HG03039 (cell line): Measurements from ENCODE around the gene NDUFB5.
A peak's percentile ranks its signal among the peaks of the same experiment; 100 is the strongest.
"Not testable (repeated sequence)": the region's sequence is repeated elsewhere in the genome, so short reads cannot be mapped to it uniquely, and the experiment has no call there.

Experiments used
- ATAC-seq: cut with Tn5 transposase; IDR thresholded peaks from one replicate; pipeline ENCODE4 v1.9.1; 2021; ENCODE audit warnings: mild to moderate bottlenecking, moderate library complexity; ENCODE audit not compliant: unreplicated experiment

NDUFB5 gene

DNA sequence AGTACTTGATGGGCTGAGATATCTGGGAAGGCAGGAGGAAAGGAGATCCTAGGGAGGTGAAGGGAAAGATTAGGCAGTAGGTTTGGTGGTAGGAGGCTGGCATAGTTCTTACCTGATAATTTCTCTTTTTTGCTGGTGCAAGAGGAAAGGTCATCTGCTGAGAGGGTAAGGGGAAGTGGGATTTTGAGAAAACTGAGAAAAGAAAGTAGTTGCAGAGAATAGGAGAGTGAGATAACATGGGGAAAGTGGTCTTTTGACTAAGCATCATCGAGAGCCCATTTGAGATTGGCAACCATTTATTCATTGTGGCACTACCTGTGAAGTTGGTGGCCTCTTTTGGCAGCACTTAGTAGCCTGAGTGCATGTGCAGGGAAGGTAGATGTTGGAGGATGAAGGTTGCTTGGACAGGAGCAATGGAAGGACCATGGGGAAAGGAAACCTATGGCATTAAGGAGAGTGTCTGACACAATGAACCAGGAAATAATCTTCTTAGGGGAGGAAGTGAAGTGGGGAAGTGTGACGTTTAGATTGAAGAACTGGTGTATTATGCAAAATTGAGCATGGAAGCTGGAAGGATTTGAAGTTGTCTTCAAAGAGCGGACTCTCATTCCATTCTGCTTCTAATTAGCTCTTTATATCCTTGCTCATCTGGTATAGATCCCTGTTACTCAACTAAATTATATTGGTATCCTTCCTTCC lies 26.3 kb downstream of the NDUFB5 start:
- no peak for ATAC-seq

DNA sequence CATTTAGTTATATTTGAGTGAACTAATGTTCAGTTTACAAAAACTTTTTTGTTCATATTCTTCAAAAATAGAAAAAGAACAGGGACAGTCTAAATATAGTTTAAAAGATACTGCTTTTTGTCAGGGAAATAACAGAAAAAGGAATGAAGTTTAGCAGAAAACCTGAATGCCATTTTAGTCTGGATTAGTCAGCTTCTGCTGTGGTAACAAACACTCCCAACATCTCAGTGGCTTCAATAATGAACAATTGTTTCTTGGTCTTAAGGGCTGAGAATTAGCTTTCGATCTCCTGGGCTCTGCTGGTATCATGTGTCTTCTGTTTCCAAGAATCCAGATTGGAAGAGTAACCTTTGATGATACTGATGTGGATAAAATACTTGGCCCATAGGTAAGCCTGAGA lies 35.9 kb downstream of the NDUFB5 start:
- ATAC-seq, result no peak

DNA sequence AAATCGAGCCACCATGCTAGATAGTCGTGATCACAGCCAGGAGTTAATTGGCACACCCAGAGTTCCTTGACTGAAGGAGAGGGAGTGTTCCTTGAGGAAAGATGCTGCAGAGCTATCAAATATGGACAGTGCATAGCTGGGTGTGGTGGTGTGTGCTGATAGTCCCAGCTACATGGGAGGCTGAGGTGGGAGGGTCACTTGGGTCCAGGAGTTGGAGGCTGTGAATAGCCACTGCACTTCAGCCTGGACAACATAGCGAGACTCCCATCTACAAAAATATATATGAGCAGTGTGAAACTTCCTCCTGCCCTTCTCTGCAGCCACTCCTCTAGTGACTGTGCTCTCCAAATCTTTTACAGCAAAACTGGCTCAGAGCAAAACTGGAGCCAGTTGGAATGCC lies 38.3 kb downstream of the NDUFB5 start:
- ATAC-seq, result no peak

DNA sequence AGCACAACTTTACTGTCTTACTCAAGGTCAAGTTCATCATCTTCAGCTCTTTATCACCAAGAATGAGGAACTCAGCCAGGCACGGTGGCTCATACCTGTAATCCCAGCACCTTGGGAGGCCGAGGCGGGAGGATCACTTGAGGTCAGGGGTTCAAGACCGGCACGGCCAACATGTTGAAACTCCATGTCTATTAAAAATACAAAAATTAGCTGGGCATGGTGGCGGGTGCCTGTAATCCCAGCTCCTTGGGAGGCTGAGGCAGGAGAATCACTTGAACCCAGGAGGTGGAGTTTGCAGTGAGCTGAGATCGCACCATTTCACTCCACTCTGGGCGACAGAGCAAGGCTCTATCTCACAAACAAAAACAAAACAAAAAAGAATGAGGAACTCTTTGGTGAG lies 39.2 kb downstream of the NDUFB5 start:
- ATAC-seq, result not testable (repeated sequence)

DNA sequence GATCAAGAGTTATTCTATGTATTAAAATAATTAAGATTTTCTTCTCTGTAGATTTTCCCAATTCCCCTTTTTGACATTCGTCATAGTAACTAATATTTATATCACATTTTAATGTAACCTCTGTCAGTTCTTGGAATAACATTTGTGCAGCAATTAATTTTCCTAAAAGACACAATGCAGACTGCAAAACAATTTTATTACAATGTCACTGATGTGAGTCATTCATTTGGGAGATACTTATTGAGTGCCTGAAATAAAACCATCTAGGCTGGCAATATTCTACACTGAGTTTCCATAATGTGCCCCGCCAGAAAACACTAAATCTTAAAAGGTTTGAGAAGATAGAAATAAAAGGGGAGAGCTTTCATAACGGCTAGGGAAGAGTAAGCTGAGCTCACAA lies 41.6 kb downstream of the NDUFB5 start:
- ATAC-seq, result no peak

DNA sequence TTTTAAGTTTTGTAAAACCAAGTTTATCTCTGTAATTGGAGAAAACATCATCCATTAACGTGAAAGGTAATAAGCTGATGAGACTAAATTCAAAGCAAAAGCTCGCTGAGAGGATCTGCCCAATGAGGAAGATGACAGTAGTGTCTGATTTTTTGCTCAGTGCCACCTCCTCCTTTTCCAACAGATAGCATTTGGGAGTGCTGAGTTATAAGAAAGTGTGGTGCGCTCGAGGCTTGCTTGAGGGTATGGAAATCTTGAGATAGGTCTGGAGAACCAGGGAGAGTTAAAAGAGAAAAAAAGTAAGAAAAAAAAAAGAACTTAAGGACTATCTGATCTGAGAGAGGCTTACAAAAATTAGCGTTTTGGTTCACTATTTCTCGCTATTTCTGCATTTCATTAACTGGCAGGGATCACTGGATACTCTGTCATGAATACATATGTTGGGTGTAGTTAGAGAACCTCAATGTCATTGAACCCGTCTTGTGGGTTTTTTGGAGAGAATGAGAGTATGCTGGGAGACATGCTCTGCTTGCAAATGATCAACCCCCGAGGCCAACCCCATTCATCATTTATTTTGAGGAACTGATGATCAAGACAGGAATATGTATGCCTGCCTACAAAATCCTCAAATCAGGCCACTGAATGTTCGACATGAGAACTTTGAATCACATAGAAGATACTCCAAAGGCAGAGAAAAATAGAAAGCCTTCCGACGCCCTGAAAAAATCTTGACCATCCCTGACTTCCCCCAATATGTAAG lies 47.3 kb downstream of the NDUFB5 start:
- ATAC-seq, result no peak

DNA sequence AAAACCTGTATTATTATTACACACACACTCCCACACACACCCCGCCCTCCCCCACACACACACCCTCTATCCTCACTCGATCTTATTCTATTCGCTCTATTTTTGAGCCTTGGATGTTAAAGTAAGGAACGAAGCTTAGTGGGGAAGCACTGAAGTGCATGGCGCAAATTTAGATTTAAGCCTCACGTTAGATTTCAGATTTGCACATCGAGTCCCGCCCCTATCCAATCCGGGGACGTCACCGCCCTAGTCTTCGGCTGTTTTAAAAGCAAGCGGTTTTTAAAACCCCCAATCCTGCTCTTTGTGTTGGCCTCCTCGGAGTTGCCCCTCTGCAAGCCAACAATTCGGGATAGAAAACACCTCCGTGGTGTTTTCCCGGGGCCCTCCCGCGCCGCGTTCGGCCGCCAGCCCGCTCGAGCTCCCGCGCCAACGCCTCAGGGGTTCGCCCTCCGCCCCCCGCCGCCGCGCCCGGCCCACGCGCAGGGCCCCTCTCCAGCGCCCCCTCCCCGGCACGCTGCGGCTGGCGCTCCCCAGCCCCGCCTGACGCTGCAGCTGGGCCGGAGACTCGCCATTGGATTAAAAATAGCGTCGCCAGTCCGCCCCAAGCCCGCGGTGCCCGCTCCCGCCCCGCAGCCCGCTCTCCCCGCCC lies 48.0 kb downstream of the NDUFB5 start, which contains the start of gene USP13:
Gene USP13, plus strand, starts transcription at position 594 of the 649 bp plus-strand sequence. CDS start 186 bp downstream, outside the sequence.
- ATAC-seq, result peak; percentile 49

DNA sequence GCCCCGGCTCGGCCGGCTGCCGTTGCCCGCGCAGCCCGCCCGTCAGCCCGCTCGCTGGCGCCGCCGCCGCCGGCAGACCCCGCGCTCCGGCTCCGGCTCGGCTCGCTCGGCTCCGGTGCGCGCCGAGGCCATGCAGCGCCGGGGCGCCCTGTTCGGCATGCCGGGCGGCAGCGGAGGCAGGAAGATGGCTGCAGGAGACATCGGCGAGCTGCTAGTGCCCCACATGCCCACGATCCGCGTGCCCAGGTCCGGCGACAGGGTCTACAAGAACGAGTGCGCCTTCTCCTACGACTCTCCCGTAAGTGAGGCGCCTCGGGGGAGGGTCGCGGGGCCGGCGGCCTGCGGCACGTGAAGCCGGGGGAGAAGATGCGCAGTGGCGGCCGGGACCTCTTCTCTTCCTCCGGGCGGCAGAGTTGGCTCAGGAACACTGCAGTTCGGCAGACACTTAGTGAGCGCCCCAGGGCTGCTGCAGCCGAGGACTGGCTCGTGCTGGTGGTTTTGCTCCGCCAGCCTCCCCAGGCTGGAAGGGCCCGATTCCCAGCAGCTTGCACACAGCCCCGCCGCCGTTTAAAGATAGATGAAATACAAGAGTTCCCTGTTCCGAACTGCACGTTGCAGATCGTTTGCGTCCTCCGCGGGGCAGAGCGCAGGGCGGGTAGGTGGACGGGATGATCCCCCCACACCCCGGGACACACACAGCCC lies 48.7 kb downstream of the NDUFB5 start:
- peak; percentile 59 for ATAC-seq

DNA sequence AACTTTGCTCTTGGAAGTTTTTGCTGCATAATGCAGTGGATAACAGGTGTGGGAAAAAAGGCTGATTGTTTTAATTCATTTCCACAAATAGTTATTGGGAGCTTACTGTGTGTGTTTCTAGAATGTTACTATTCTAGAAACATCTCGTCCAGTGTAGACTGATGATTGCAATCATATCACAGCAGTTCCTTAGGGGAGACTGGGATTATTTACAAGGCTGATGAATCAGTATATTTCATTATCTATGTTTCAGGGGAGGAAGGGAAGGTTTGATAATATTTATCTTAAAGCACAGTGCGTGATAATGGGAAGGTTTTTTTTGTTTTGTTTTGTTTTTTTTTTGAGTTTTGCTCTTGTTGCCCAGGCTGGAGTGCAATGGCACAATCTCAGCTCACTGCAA lies 50.6 kb downstream of the NDUFB5 start:
- no peak for ATAC-seq

DNA sequence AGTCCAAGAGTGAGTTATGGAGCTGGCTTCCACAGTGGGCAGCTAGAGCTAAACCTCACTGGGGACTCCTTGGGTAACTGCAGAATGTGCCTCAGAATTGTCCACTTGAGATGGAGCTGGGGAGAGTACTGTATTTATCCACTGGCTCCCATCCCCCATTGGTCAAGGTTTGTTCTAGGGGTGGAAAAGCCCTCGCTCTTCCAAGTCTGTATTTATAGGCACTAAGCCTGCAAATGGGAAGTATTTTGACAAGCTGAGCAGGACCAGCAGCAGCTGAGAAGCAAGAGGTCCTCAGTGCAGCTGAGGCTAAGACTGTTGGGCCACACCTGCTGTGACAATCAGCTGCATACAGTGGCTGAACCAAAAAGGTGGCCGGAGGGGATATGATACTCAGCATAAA lies 54.0 kb downstream of the NDUFB5 start:
- ATAC-seq, result no peak

DNA sequence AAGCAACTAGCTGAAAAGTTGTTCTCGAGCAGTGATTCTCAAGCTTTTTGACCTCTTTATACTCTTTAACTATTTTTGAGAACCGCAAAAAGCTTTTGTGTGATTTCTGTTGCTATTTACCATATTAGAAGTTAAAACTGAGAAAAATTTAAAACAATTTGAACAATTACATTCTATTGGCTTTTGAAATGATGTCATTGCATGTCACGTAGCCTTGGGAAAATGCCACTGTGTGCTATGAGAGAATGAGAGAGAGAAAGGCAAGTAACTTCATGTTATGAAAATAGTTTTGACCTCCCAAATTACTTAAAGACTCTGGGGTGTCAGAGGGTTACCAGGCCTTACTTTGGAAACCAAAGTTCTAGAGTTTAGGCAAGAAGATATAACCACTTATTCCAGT lies 56.3 kb downstream of the NDUFB5 start:
- no peak for ATAC-seq

DNA sequence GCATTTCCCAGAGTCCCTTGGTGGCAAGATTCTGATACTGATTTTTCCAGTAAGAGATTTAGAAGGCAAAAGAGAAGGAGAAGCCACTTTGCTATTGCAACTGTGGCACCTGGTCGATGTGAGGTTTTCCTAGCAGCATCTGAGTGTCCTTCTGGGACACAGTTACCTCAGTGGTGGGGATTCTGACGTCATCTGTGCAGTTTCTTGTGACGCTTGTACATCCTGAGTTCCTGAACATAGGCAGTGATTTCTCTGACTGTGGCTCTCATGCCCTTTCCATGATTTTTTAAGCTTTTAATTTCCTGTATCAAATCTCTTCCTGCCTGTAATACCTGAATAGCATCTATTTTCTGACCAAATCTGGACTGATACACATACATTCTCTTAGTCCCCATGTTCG lies 57.2 kb downstream of the NDUFB5 start:
- ATAC-seq, result no peak

DNA sequence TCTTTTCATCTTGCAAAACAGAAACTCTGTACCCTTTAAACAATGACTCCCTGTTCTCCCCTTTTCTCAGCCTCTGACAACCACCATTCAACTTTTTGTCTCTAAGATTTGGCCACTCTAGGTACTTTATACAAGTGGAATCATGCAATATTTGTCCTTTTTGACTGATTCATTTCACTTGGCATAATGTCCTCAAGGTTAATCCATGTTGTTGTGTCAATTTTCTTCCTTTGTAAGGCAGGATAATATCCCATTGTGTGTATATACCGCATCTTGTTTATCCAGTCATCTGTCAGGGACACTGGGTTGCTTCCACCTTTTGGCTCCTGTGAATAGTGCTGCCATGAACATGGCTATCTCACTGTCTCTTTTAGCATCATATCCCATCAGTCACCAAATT lies 58.5 kb downstream of the NDUFB5 start:
- no peak for ATAC-seq

DNA sequence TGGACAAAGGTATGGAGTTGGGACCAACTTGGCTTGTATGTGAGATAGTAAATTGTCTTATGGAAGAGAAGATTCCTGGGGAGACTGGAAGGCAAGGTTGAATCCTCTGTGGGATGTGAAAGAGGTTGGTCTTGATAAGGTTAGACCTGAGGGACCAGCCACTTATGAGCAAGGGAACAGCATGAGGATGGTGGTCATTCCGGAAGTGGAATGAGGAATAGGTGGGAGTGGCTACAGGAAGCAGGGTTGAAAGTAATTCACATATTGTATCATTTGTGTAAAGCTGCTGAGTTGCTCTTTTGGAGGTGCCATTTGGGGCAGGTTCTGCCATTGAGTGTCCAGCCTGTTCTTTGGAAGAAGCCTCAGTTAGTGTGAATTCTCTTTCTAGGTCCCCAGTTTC lies 61.4 kb downstream of the NDUFB5 start:
- ATAC-seq, result no peak

DNA sequence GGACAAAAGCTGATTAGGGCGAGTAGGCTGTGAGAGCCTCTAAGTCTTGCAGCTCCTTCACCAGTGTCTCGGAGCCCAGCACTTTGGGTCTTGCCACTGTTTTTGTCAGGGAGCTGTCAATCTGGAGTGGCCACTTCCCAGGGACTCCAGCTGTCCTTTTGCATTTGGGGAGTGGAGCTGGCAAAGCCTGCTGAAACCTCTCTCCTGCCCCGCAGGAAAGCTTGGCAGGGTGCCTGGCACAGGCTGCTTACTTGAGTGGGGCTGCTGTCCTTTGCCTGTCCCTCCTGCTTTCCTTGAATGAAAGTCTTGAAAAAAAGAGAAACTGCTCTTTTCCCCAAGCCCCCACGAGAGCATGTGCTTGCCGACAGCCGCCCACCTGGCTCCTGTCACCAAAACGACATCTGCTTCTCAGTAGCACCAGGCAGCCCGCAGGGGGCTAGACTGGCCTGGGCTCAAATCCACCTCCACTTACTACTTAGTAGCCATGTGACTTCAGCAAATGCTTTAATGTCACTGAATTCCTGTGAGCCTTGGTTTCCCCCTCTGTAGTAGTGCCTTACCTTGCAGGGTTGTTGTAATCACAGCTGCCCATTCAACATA lies 61.9 kb downstream of the NDUFB5 start:
- ATAC-seq, result no peak

DNA sequence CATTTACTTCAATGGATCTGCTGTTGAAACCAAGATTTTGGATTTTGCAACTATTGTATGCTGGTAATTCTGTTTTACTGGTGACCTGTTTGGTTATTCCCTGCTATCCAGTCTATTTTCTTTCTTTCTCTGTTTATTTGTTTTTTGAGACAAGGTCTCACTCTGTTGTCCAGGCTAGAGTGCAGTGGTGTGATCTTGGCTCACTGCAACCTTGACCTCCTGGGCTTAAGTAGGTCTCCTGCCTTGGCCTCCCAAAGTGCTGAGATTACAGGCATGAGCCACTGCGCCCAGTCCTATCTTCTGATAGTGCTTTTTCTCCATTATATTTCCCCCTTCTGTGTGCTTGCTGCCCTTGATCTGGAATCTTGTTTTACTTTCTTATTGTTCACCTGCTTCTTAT lies 63.8 kb downstream of the NDUFB5 start:
- ATAC-seq, result no peak

DNA sequence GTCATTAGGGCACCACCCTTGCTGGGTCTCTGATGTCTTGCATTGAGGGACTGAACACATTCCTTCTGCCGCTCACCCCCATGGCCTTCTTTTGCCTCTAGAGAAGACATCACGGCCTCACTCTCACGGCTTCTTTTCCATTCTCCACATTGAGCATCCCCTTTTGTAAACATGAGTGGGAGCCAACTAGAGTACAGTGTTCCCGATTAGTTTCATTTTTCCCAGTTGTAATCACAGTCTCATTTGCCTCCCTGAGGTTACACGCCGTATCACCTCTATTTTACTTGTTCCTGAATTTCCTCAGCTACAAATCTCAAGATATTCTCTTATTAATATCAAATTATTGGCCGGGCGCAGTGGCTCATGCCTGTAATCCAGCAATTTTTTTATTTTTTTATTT lies 65.7 kb downstream of the NDUFB5 start:
- ATAC-seq, result no peak

DNA sequence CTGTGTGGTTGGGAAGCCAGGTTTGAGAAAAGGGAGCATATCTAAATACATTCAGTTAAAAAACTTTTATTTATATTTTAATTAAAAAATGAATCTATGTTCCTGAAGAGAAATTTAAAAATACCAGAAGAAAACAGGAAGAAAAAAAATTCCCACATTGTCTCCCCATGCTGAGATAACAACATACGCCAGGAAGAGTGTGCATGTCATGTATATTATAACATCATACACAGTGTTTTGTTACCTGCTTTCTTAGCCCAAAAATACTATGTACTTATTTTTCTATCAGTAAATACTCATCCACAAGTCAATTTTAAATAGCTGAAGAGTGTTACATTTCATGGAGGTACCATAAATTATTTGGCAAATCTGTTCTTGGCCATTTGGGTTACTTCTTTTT lies 66.7 kb downstream of the NDUFB5 start:
- ATAC-seq, result no peak

DNA sequence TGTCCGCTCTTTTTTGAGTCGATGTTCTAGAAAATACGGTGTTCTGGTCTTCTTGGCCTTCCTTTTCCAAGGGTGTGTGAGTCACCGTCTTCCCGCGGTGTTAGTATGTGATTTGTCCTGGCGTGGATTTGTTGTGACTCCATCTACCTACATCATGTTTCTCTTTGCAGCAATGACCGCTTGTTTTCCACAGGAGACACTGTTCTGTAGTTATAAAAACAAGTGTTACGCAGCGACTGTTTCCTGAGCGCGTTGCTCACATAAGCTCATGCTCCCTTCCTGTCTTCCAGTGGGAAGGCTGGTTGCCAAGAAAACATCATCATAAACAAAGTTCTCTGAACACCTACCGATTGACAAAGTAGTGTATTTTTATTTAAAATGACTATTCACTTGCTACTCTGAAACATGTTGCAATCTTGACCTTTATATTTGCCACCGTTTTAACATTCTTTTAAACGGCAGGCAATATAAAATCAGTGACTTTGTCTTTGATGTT lies 67.2 kb downstream of the NDUFB5 start:
- no peak for ATAC-seq

DNA sequence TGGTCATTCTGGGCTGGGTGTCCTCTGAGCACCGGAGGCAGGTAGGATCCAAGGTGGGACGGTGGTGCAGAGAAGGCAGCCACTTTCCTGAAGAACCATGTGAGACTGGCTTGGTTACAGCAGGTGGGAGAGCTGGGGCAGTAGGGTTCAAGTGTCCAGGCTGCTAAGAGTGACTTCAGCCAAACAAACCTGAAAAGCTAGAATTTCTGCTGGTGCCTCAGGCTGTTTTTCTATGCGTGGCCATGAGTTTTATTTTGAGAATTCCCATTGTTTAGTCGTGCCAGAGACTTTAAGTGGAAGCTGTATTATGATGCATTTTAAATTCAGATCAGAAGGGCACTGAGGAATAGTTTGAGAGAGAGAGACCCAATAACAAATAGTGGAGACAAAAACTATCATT lies 68.3 kb downstream of the NDUFB5 start:
- ATAC-seq, result no peak

DNA sequence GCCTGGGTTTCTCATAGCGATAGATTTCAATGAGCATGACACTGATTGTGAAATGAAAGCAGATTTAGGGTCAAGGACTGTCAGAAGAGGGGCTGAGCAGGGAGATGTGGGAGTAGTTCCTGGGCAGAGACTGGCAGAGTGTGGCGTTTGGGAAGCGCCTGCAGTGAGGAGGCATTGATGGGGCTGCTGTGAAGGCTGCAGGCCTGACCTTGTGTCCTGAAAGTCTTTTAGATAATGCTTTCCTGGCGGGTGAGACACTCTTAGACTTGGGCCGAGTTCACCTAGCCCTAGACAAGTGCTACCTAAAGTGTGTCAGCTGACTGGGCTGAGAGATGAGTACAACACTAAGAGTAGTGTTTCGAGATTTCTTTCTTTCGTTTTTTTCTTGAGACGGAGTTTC lies 68.9 kb downstream of the NDUFB5 start:
- no peak for ATAC-seq
